Right lobe of liver (tissue), 4 donors: Measurements from ENCODE around the gene MISP.

Experiments
- CTCF ChIP-seq, 4 donors: fragments of 200-600 bp in 3 of 4; fragments of 450-650 bp in 1 of 4; IDR thresholded peaks; one replicate each; pipeline versions ENCODE4 v1.5.1 to v1.8.0; 2016 to 2022; ENCODE audit warnings: antibody characterized with exemption in 4 of 4, mild to moderate bottlenecking in 2 of 4
- POLR2A ChIP-seq: fragments of 450-650 bp; IDR thresholded peaks from one replicate; pipeline ENCODE4 v1.6.1; 2017; ENCODE audit warnings: antibody characterized with exemption, mild to moderate bottlenecking
- donor health status: DM: no; HTN: no; CAD: no.
- donor health status: DM: no; HTN: no; CAD: no.
- donor health status: DM: no; HTN: yes; CAD: no.

DNA sequence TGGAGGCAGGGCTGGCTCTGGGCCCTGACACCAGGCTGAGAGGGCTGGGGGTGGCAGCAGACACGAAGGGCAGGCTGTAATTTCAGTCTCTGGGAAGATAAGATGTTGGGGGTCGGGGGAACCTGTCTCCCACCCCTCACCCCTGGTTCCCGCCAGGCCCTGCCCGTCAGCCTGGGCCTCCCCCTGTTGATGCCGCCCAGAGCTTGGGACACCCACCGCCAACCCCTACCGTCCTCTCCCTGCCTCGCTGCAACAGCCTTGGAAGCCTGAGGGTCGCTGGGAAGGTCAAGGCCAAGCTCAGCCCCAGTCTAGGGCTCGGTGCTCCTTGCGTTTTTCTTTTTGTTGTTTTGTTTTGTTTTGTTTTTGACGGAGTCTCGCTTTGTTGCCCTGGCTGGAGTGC lies 27.7 kb upstream of the MISP start:
- TF ChIP-seq CTCF (IDR thresholded peaks at IDR 0.05) (no peak), POLR2A (no peak)
